ENCODE results near the gene C8A. TPM values are rescaled to one million over a fixed set of nuclear protein-coding genes. Genes with fewer than 3 reads are reported as not detected.

C8A gene
- total RNA-seq, 1 experiment from 2014 or later = not detected

GRCh38 chr1:56837244-56837939 lies 17.2 kb upstream of the C8A start:
- peak; percentile 84 for DNase-seq (ENCODE audit: low read depth)

GRCh38 chr1:56838759-56839158 lies 15.8 kb upstream of the C8A start:
- DNase-seq (ENCODE audit: low read depth) = peak; percentile 47

GRCh38 chr1:56843544-56843943 lies 11.1 kb upstream of the C8A start:
- no peak for DNase-seq (ENCODE audit: low read depth)

- no peak for DNase-seq (ENCODE audit: low read depth)
Measured at GRCh38 chr1:56844545-56845136, 10.0 kb upstream of the C8A start.

GRCh38 chr1:56845343-56845742 lies 9.3 kb upstream of the C8A start:
- DNase-seq (ENCODE audit: low read depth) = no peak

GRCh38 chr1:56849750-56850149 lies 4.8 kb upstream of the C8A start:
- DNase-seq (ENCODE audit: low read depth) = no peak

GRCh38 chr1:56850411-56850810 lies 4.2 kb upstream of the C8A start:
- no peak for DNase-seq (ENCODE audit: low read depth)

GRCh38 chr1:56850922-56851321 lies 3.7 kb upstream of the C8A start:
- DNase-seq (ENCODE audit: low read depth) = no peak

GRCh38 chr1:56852476-56852875 lies 2.1 kb upstream of the C8A start:
- DNase-seq (ENCODE audit: low read depth) = no peak

GRCh38 chr1:56855190-56855589 lies 593 bp downstream of the C8A start:
- DNase-seq (ENCODE audit: low read depth) = no peak

- no peak for DNase-seq (ENCODE audit: low read depth)
Measured at GRCh38 chr1:56856186-56856585, 1.6 kb downstream of the C8A start.

- DNase-seq (ENCODE audit: low read depth) = no peak
Measured at GRCh38 chr1:56859287-56859686, 4.7 kb downstream of the C8A start.

GRCh38 chr1:56863265-56863992 lies 8.8 kb downstream of the C8A start:
- DNase-seq (ENCODE audit: low read depth) = no peak

GRCh38 chr1:56864430-56864829 lies 9.8 kb downstream of the C8A start:
- peak; percentile 4 for DNase-seq (ENCODE audit: low read depth)

- DNase-seq (ENCODE audit: low read depth) = peak; percentile 63
Measured at GRCh38 chr1:56866656-56867055, 12.1 kb downstream of the C8A start.

- DNase-seq (ENCODE audit: low read depth) = no peak
Measured at GRCh38 chr1:56867491-56867890, 12.9 kb downstream of the C8A start.

- DNase-seq (ENCODE audit: low read depth) = no peak
Measured at GRCh38 chr1:56868761-56869160, 14.2 kb downstream of the C8A start.

- DNase-seq (ENCODE audit: low read depth) = no peak
Measured at GRCh38 chr1:56872597-56872996, 18.0 kb downstream of the C8A start.

- DNase-seq (ENCODE audit: low read depth) = no peak
Measured at GRCh38 chr1:56873213-56873612, 18.6 kb downstream of the C8A start.

GRCh38 chr1:56874689-56875088 lies 20.1 kb downstream of the C8A start:
- DNase-seq (ENCODE audit: low read depth) = no peak

GRCh38 chr1:56877973-56878372 lies 23.4 kb downstream of the C8A start:
- no peak for DNase-seq (ENCODE audit: low read depth)

GRCh38 chr1:56880774-56881173 lies 26.2 kb downstream of the C8A start:
- no peak for DNase-seq (ENCODE audit: low read depth)

GRCh38 chr1:56881417-56881816 lies 26.8 kb downstream of the C8A start:
- no peak for DNase-seq (ENCODE audit: low read depth)

All from M059J (cell line).